ENCODE data around the gene VSIG4. TPM values are rescaled to one million over a fixed set of nuclear protein-coding genes. Genes with fewer than 3 reads are reported as not detected.

The VSIG4 gene
- total RNA-seq, 1 donor from 2014 or later, result not detected

DNA sequence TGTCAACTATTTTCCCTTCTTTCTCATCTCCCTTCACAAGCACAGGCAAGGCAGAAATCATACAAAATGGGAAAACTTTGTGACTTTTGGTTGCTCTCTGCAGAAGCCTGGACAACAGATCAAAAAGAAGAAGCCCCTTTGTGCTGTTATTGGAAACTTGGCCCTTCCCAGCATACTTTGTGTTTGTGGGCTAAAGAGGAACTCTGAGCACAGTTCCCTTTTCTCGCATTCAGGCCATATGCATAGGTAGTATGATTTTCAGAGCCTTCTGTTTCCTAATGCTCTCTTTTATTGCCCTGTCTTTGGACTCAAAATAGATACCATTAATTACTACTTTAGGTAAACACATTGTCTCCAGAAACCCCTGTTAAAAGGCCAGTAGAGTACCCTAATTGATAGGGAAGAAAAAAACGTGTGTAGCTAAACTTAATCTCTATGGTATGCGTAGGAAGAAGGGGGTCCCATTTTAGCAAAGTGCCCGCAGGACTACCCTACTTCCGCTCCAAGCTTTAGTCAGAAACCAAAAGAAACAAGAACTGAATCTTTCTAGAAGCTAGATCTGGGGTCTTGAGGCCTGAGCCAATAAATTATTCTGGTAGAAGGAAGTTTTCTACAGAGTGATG lies 26.6 kb downstream of the VSIG4 start:
- no peak overlapping the region for H3K27ac Mint-ChIP-seq (ENCODE audit: unreplicated experiment)
- no peak overlapping the region for H3K4me3 Mint-ChIP-seq
- no peaks in the 10 kb centered on the region for H3K27me3 Mint-ChIP-seq (ENCODE audit: low read depth)

GRCh38 chrX:66012094-66012534 lies 27.8 kb downstream of the VSIG4 start:
- no peak overlapping the region for H3K27ac Mint-ChIP-seq (ENCODE audit: unreplicated experiment)
- H3K4me1 Mint-ChIP-seq, result no peaks in the 10 kb centered on the region
- DNase-seq (ENCODE audit: low read depth, low spot score), result no peak
- H3K4me3 Mint-ChIP-seq, result no peak overlapping the region
- TF ChIP-seq CTCF (conservative IDR thresholded peaks at IDR 0.05), result no peak
- H3K27me3 Mint-ChIP-seq (ENCODE audit: low read depth), result no peaks in the 10 kb centered on the region
- no peaks in the 10 kb centered on the region for H3K36me3 Mint-ChIP-seq (ENCODE audit: low read depth)
- H3K9me3 Mint-ChIP-seq, result peaks cover 6% of the 10 kb centered on the region

More for the DNA sequence above, 26.6 kb downstream of the VSIG4 start:
- H3K9me3 Mint-ChIP-seq, result peaks cover 6% of the 10 kb centered on the region
- no peak for DNase-seq (ENCODE audit: low read depth, low spot score)
- no peaks in the 10 kb centered on the region for H3K4me1 Mint-ChIP-seq
- no peak for TF ChIP-seq CTCF (conservative IDR thresholded peaks at IDR 0.05)
- no peaks in the 10 kb centered on the region for H3K36me3 Mint-ChIP-seq (ENCODE audit: low read depth)

GRCh38 chrX:66009231-66009845 lies 30.5 kb downstream of the VSIG4 start:
- H3K9me3 Mint-ChIP-seq, result peaks cover 10% of the 10 kb centered on the region
- no peaks in the 10 kb centered on the region for H3K4me1 Mint-ChIP-seq
- no peaks in the 10 kb centered on the region for H3K36me3 Mint-ChIP-seq (ENCODE audit: low read depth)
- H3K27me3 Mint-ChIP-seq (ENCODE audit: low read depth), result no peaks in the 10 kb centered on the region
- TF ChIP-seq CTCF (conservative IDR thresholded peaks at IDR 0.05), result no peak
- no peak for DNase-seq (ENCODE audit: low read depth, low spot score)
- H3K4me3 Mint-ChIP-seq, result no peak overlapping the region
- no peak overlapping the region for H3K27ac Mint-ChIP-seq (ENCODE audit: unreplicated experiment)

- Mint-ChIP-seq H3K27me3 (ENCODE audit: low read depth) (no peaks in the 10 kb centered on the region), H3K27ac (ENCODE audit: unreplicated experiment) (no peak overlapping the region), H3K4me3 (no peak overlapping the region), H3K9me3 (peaks cover 11% of the 10 kb centered on the region), H3K36me3 (ENCODE audit: low read depth) (no peaks in the 10 kb centered on the region), H3K4me1 (no peaks in the 10 kb centered on the region)
- TF ChIP-seq CTCF (conservative IDR thresholded peaks at IDR 0.05), result no peak
- no peak for DNase-seq (ENCODE audit: low read depth, low spot score)
Measured at GRCh38 chrX:66008328-66008970, 31.4 kb downstream of the VSIG4 start.

DNA sequence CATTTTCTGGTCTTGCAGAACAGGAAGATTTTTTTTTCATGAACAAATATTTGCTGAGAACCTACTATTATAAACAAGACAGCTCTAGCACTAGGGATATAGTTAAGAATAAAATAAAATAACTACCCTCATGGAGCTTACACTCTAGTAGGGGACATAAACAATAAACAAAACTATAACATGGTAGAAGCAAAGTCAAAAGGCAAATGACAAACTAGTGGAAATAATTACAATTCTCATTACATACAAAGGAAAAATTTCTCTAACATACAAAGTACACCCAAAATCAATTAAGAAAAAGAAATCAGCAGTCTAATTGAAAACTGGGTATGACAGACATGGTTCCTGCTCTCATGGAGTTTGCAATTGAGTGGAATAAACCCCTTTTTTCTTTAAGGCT lies 32.0 kb downstream of the VSIG4 start:
- H3K4me3 Mint-ChIP-seq, result no peak overlapping the region

More for the DNA sequence above, 32.0 kb downstream of the VSIG4 start:
- DNase-seq (ENCODE audit: low read depth, low spot score), result no peak
- no peaks in the 10 kb centered on the region for H3K36me3 Mint-ChIP-seq (ENCODE audit: low read depth)
- no peaks in the 10 kb centered on the region for H3K27me3 Mint-ChIP-seq (ENCODE audit: low read depth)
- no peak for TF ChIP-seq CTCF (conservative IDR thresholded peaks at IDR 0.05)
- H3K4me1 Mint-ChIP-seq, result no peaks in the 10 kb centered on the region
- H3K27ac Mint-ChIP-seq (ENCODE audit: unreplicated experiment), result no peak overlapping the region
- H3K9me3 Mint-ChIP-seq, result peaks cover 10% of the 10 kb centered on the region

Measured in neural crest cell (in vitro differentiated cells).